Brain microvascular endothelial cell (primary cell): ENCODE results near the gene STPG2.

ENCODE experiments used
- DNase-seq: peaks from one replicate; pipeline ENCODE4 v3.0.0-alpha.2; 2020
- H3K27ac ChIP-seq: fragments of 250-450 bp; sonication (Bioruptor Pico); 2 replicates; pipeline ENCODE4 v1.5.1; 2020; ENCODE audit warnings: mild to moderate bottlenecking, moderate library complexity
- H3K27me3 ChIP-seq: fragments of 250-450 bp; sonication (Bioruptor Pico); replicated peaks from 2 replicates; pipeline ENCODE4 v1.5.1; 2020; ENCODE audit warnings: mild to moderate bottlenecking
- H3K36me3 ChIP-seq: fragments of 250-450 bp; sonication (Bioruptor Pico); replicated peaks from 2 replicates; pipeline ENCODE4 v1.5.1; 2020; ENCODE audit warnings: mild to moderate bottlenecking
- H3K4me3 ChIP-seq: 2 replicates; pipeline ENCODE4 v1.5.1; 2011; ENCODE audit warnings: low read depth, mild to moderate bottlenecking, control low read depth, low read length, moderate library complexity
- in situ Hi-C: cut with HindIII; loops from 2 replicates; pipeline ENCODE4 v1.10.0; 2017; ENCODE audit warnings: low sequenced_read_pairs, low pct_ligation_motif_present
- TF ChIP-seq, protein P1 (sequence below): IDR thresholded peaks from 2 replicates; pipeline ENCODE4 v1.5.1; 2011; ENCODE audit warnings: low read depth, mild to moderate bottlenecking, moderate library complexity, low read length, control low read depth, inconsistent platforms; ENCODE audit errors: missing control alignments

STPG2 gene

GRCh38 chr4:97548186-97548585 lies 595.1 kb downstream of the STPG2 start:
- no peak for DNase-seq
- Histone ChIP-seq H3K36me3 (no peaks in the 10 kb centered on the region), H3K4me3 (no peak overlapping the region), H3K27ac (no peak overlapping the region), H3K27me3 (no peaks in the 10 kb centered on the region)
- in situ Hi-C loops: no loop called here
- TF ChIP-seq, protein P1, sequence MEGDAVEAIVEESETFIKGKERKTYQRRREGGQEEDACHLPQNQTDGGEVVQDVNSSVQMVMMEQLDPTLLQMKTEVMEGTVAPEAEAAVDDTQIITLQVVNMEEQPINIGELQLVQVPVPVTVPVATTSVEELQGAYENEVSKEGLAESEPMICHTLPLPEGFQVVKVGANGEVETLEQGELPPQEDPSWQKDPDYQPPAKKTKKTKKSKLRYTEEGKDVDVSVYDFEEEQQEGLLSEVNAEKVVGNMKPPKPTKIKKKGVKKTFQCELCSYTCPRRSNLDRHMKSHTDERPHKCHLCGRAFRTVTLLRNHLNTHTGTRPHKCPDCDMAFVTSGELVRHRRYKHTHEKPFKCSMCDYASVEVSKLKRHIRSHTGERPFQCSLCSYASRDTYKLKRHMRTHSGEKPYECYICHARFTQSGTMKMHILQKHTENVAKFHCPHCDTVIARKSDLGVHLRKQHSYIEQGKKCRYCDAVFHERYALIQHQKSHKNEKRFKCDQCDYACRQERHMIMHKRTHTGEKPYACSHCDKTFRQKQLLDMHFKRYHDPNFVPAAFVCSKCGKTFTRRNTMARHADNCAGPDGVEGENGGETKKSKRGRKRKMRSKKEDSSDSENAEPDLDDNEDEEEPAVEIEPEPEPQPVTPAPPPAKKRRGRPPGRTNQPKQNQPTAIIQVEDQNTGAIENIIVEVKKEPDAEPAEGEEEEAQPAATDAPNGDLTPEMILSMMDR: no peak

DNA sequence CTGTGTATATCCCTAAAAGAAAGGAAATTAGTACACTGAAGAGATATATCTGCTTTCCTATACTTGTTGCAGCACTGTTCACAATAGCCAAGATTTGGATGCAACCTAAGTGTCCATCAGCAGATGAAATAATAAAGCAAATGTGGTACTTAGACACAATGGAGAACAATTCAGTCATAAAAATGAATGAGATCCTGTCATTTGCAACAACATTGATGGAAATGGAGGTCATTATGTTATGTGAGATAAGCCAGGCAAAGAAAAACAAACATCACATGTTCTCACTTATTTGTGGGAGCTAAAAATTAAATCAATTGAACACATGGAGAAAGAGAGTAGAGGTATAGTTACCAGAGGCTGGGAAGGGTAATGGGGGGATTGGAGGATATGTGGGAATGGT lies 611.9 kb downstream of the STPG2 start:
- no peak overlapping the region for H3K27ac ChIP-seq
- TF ChIP-seq, protein P1: no peak
- no peaks in the 10 kb centered on the region for H3K36me3 ChIP-seq
- DNase-seq: no peak
- H3K27me3 ChIP-seq: no peaks in the 10 kb centered on the region
- no peak overlapping the region for H3K4me3 ChIP-seq
- in situ Hi-C loops: no loop called here

- no peaks in the 10 kb centered on the region for H3K27me3 ChIP-seq
- no peaks in the 10 kb centered on the region for H3K36me3 ChIP-seq
- in situ Hi-C loops: no loop called here
- TF ChIP-seq, protein P1: no peak
- no peak overlapping the region for H3K27ac ChIP-seq
- DNase-seq: no peak
- H3K4me3 ChIP-seq: no peak overlapping the region
Observed at GRCh38 chr4:97530676-97531075, 612.6 kb downstream of the STPG2 start.

DNA sequence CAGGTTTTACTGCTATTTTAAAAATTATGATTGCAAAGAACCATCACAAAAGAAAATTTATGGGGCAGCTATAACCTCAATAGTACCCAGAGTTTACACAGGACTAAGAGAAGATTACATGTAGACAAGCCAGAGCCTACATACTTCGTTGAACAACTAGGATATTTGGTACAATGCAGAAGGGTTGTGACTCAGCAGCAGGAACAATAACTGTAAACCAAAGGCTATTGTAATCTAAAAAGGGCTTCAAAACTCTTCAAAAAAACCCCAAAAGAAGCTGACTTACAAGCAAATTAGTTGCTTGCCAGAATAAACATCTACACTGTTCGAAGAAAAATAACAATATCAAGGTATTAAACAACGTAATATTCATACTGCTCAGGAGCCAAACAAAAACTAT lies 618.0 kb downstream of the STPG2 start:
- in situ Hi-C loops: no loop called here
- Histone ChIP-seq H3K4me3 (no peak overlapping the region), H3K36me3 (no peaks in the 10 kb centered on the region), H3K27ac (no peak overlapping the region), H3K27me3 (no peaks in the 10 kb centered on the region)
- no peak for DNase-seq
- TF ChIP-seq, protein P1: no peak

DNA sequence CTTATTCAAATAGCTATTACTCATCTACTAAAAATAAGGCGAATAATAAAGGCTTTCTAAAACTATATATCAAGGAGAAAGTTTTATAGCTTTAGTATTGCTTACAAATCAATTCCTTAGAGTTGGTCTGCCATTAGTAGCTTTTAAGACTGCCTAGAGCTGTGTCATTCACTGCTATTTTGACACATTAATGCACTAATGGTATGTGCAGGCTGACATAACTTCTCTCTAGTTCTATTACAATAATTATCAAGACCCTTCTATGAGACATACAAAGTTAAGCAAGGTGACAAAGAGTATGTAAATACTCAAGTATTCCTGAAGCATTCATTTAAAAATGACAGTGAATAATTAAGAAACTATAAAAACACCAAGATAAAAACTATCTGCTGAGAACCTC lies 625.3 kb downstream of the STPG2 start:
- no peak overlapping the region for H3K4me3 ChIP-seq
- no peaks in the 10 kb centered on the region for H3K36me3 ChIP-seq
- in situ Hi-C loops: no loop called here
- DNase-seq: no peak
- no peaks in the 10 kb centered on the region for H3K27me3 ChIP-seq
- TF ChIP-seq, protein P1: no peak
- no peak overlapping the region for H3K27ac ChIP-seq

DNA sequence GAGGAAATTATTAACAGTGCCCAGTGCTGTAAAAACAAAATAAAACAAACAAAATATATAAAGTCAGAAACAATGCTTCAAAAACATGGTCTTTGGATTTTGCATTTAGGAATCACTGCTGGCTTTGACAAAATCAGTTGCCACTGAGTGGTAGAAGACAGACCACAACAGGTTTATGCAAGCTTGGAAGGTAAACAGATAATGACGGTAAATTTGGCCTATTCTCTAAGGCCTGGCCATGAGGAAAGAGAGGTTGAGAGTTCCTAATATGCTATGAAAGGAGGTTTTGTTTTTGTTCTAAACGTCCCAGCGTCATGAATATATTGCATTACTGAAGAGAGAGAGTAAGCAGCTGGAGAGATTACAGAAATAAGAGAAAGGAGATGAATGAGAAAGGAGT lies 629.4 kb downstream of the STPG2 start:
- in situ Hi-C loops: no loop called here
- DNase-seq: no peak
- TF ChIP-seq, protein P1: no peak
- Histone ChIP-seq H3K36me3 (no peaks in the 10 kb centered on the region), H3K27me3 (no peaks in the 10 kb centered on the region), H3K4me3 (no peak overlapping the region), H3K27ac (no peak overlapping the region)
